ENCODE measurements around the gene FNDC3A. TPM values are rescaled to one million over a fixed set of nuclear protein-coding genes. Genes with fewer than 3 reads are reported as not detected.
"Not testable (repeated sequence)": the region's sequence is repeated elsewhere in the genome, so short reads cannot be mapped to it uniquely, and the experiment has no call there.

FNDC3A gene
- total RNA-seq, 4 donors from 2014 or later: 90.3 to 125 (median 111) TPM

DNA sequence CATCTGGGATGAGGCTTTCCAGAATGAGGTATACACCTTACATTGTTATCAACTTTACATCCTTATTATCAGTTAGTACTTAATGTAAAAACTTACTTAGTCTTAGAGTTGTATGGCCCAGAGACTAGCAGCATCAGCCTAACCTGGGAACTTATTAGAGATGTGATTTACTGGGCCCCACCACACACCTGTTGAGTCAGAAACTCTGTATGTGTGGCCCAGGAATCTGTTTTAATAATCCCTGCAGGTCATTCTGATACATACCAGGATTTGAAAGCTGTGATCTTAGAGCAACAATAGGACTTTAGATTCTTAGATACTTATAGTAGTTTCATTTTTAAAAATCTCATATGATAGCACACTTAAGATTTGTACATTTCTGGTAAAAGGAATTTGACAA, 17.4 kb downstream of the FNDC3A start:
- no peak overlapping the region for H3K4me3 ChIP-seq (replicated peaks in 1 of 3)
- DNase-seq: no peak
- H3K27ac ChIP-seq: no peak overlapping the region
- peaks cover 11 to 12% of the 10 kb centered on the region in 2 donors for H3K4me1 ChIP-seq
- intact Hi-C loops (cut with DNase I): no loop called here
- H3K9me3 ChIP-seq: no peaks in the 10 kb centered on the region
- TF ChIP-seq, protein P1, sequence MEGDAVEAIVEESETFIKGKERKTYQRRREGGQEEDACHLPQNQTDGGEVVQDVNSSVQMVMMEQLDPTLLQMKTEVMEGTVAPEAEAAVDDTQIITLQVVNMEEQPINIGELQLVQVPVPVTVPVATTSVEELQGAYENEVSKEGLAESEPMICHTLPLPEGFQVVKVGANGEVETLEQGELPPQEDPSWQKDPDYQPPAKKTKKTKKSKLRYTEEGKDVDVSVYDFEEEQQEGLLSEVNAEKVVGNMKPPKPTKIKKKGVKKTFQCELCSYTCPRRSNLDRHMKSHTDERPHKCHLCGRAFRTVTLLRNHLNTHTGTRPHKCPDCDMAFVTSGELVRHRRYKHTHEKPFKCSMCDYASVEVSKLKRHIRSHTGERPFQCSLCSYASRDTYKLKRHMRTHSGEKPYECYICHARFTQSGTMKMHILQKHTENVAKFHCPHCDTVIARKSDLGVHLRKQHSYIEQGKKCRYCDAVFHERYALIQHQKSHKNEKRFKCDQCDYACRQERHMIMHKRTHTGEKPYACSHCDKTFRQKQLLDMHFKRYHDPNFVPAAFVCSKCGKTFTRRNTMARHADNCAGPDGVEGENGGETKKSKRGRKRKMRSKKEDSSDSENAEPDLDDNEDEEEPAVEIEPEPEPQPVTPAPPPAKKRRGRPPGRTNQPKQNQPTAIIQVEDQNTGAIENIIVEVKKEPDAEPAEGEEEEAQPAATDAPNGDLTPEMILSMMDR (IDR thresholded peaks at IDR 0.05): no peak
- no peak for TF ChIP-seq POLR2A (IDR thresholded peaks at IDR 0.05)
- no peaks in the 10 kb centered on the region for H3K36me3 ChIP-seq
- H3K27me3 ChIP-seq: no peaks in the 10 kb centered on the region

GRCh38 chr13:48994706-48995105, 19.0 kb downstream of the FNDC3A start:
- no peak for TF ChIP-seq POLR2A (IDR thresholded peaks at IDR 0.05)
- TF ChIP-seq, protein P1 (IDR thresholded peaks at IDR 0.05): no peak

GRCh38 chr13:48998641-48999292, 23.1 kb downstream of the FNDC3A start:
- WGBS, 2 donors: 55 to 90% methylated on average over 5 of the region's 5 CpGs
- no peak overlapping the region for H3K4me3 ChIP-seq (replicated peaks in 1 of 3)
- H3K27ac ChIP-seq: no peak overlapping the region
- no peak for DNase-seq
- H3K36me3 ChIP-seq: no peaks in the 10 kb centered on the region
- H3K4me1 ChIP-seq: peaks cover 13 to 14% of the 10 kb centered on the region in 2 donors
- no peak for TF ChIP-seq POLR2A (IDR thresholded peaks at IDR 0.05)
- TF ChIP-seq, protein P1 (IDR thresholded peaks at IDR 0.05): no peak
- no peaks in the 10 kb centered on the region for H3K9me3 ChIP-seq
- intact Hi-C loops (cut with DNase I): no loop called here
- no peaks in the 10 kb centered on the region for H3K27me3 ChIP-seq

More at GRCh38 chr13:48994706-48995105, 19.0 kb downstream of the FNDC3A start:
- Histone ChIP-seq H3K4me1 (peaks cover 13 to 14% of the 10 kb centered on the region in 2 donors), H3K9me3 (no peaks in the 10 kb centered on the region), H3K27ac (no peak overlapping the region), H3K27me3 (no peaks in the 10 kb centered on the region), H3K36me3 (no peaks in the 10 kb centered on the region), H3K4me3 (replicated peaks in 1 of 3) (no peak overlapping the region)
- WGBS, 2 donors: 97% methylated on average over 2 of the region's 2 CpGs
- intact Hi-C loops (cut with DNase I): no loop called here
- no peak for DNase-seq

DNA sequence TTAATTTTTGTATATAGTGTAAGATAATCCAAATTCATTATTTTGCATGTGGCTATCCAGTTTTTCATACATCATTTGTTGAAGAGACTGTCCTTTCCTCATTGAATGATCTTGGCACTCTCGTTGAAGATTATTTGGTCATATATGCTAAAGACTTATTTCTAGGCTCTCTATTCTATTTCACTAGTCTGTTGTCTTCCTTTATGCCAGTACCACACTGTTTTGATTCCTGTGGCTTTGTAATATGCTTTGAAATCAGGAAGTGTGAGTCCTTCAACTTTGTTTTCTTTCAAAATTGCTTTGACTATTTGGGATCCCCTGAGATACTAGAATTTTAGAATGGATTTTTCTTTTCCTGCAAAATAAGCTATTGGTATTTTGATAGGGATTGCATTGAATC, 24.5 kb downstream of the FNDC3A start:
- no peaks in the 10 kb centered on the region for H3K36me3 ChIP-seq
- H3K9me3 ChIP-seq: no peaks in the 10 kb centered on the region
- no peaks in the 10 kb centered on the region for H3K27me3 ChIP-seq
- peaks cover 16 to 19% of the 10 kb centered on the region in 2 donors for H3K4me1 ChIP-seq
- H3K27ac ChIP-seq: no peak overlapping the region
- H3K4me3 ChIP-seq (replicated peaks in 1 of 3): no peak overlapping the region
- no peak for DNase-seq
- TF ChIP-seq POLR2A (IDR thresholded peaks at IDR 0.05): no peak
- TF ChIP-seq, protein P1 (IDR thresholded peaks at IDR 0.05): no peak
- intact Hi-C loops (cut with DNase I): no loop called here
- 96 to 100% methylated on average over 1 of the region's 1 CpG for WGBS, 2 donors

DNA sequence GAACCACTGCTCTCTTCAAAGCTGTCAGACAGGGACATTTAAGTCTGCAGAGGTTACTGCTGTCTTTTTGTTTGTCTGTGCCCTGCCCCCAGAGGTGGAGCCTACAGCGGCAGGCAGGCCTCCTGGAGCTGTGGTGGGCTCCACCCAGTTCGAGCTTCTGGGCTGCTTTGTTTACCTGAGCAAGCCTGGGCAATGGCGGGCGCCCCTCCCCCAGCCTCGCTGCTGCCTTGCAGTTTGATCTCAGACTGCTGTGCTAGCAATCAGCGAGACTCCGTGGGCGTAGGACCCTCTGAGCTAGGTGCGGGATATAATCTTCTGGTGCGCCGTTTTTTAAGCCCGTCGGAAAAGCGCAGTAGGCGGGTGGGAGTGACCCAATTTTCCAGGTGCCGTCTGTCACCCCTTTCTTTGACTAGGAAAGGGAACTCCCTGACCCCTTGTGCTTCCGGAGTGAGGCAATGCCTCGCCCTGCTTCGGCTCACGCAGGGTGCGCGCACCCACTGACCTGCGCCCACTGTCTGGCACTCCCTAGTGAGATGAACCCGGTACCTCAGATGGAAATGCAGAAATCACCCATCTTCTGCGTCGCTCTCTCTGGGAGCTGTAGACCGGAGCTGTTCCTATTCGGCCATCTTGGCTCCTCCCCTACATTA, 43.4 kb downstream of the FNDC3A start:
- intact Hi-C loops (cut with DNase I); DNase-seq; H3K36me3 ChIP-seq; H3K9me3 ChIP-seq; H3K27me3 ChIP-seq; H3K27ac ChIP-seq; H3K4me3 ChIP-seq (replicated peaks in 1 of 3): not testable (repeated sequence)
- 98% methylated on average over 27 to 28 of the region's 28 CpGs for WGBS, 2 donors
- peaks cover 17 to 22% of the 10 kb centered on the region in 2 donors for H3K4me1 ChIP-seq

All from thyroid gland (tissue), 4 donors.